ENCODE data around the gene GALNT5. TPM values are rescaled to one million over a fixed set of nuclear protein-coding genes. Genes with fewer than 3 reads are reported as not detected.

GALNT5 gene
- total RNA-seq, 4 donors from 2014 or later, result 0.26 to 0.98 (median 0.37) TPM

DNA sequence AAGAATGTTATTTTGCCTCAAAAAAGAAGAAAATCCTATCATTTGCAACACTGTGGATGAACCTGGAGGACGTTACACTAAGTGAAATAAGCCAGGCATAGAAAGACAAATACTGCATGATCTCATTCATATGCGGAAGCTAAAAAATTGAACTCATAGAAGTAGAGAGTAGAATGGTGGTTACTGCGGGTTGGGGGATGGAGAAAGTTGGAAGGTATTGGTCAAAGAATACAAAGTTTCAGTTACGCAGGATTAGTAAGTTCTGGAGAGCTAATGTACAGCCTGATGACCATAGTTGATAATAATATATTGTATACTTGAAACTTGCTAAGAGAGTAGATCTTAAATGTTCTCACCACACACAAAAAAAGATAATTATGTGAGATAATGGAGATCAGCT lies 5.0 kb upstream of the GALNT5 start:
- no peak overlapping the region for H3K4me3 ChIP-seq
- WGBS, result 88% methylated on average over 4 of the region's 4 CpGs
- peaks cover 5% of the 10 kb centered on the region for H3K4me1 ChIP-seq
- DNase-seq (ENCODE audit: low spot score in 2 of 2), result no peak
- no peaks in the 10 kb centered on the region for H3K27me3 ChIP-seq
- H3K27ac ChIP-seq, result no peak overlapping the region
- no peaks in the 10 kb centered on the region for H3K9me3 ChIP-seq
- no peaks in the 10 kb centered on the region for H3K36me3 ChIP-seq
- TF ChIP-seq POLR2A (IDR thresholded peaks at IDR 0.05) (no peak), CTCF (IDR thresholded peaks at IDR 0.05) (no peak), POLR2AphosphoS5 (IDR thresholded peaks at IDR 0.05) (no peak), EP300 (IDR thresholded peaks at IDR 0.05) (no peak)

DNA sequence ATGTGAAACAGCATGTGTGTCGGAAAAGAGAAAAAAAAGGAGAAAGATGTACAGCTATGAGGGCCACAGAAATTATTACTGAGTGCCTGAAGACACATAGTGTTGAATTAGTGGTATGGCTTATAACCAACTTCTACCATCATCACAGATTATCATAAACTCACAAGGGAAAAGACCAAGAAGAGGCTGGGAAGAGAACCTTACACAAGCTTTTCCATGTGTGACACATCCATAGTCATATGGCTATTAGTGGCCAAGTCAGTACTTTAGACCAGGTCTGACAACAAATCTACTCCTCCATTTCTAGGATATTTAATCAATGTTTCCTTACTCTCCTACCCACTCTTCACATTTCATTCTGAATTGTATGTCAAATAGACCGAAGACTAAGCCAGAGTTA lies 3.5 kb upstream of the GALNT5 start:
- no peaks in the 10 kb centered on the region for H3K36me3 ChIP-seq
- no peaks in the 10 kb centered on the region for H3K9me3 ChIP-seq
- no peak overlapping the region for H3K4me3 ChIP-seq
- no peak for TF ChIP-seq CTCF (IDR thresholded peaks at IDR 0.05)
- TF ChIP-seq POLR2A (IDR thresholded peaks at IDR 0.05), result no peak
- no peak for TF ChIP-seq EP300 (IDR thresholded peaks at IDR 0.05)
- no peak for TF ChIP-seq POLR2AphosphoS5 (IDR thresholded peaks at IDR 0.05)
- WGBS, result 86% methylated on average over 2 of the region's 2 CpGs
- H3K27ac ChIP-seq, result no peak overlapping the region
- H3K27me3 ChIP-seq, result no peaks in the 10 kb centered on the region
- no peak for DNase-seq (ENCODE audit: low spot score in 2 of 2)
- H3K4me1 ChIP-seq, result peaks cover 12% of the 10 kb centered on the region

GRCh38 chr2:157255746-157256145 lies 1.8 kb upstream of the GALNT5 start:
- Histone ChIP-seq H3K9me3 (no peaks in the 10 kb centered on the region), H3K4me3 (no peak overlapping the region), H3K36me3 (no peaks in the 10 kb centered on the region), H3K4me1 (peaks cover 13% of the 10 kb centered on the region), H3K27ac (no peak overlapping the region), H3K27me3 (no peaks in the 10 kb centered on the region)
- DNase-seq (ENCODE audit: low spot score in 2 of 2), result no peak
- TF ChIP-seq POLR2A (IDR thresholded peaks at IDR 0.05) (no peak), CTCF (IDR thresholded peaks at IDR 0.05) (no peak), EP300 (IDR thresholded peaks at IDR 0.05) (no peak), POLR2AphosphoS5 (IDR thresholded peaks at IDR 0.05) (no peak)

GRCh38 chr2:157256626-157257025 lies 879 bp upstream of the GALNT5 start:
- H3K27me3 ChIP-seq, result no peaks in the 10 kb centered on the region
- WGBS, result 88% methylated on average over 3 of the region's 3 CpGs
- H3K4me3 ChIP-seq, result no peak overlapping the region
- H3K36me3 ChIP-seq, result no peaks in the 10 kb centered on the region
- H3K4me1 ChIP-seq, result peaks cover 19% of the 10 kb centered on the region
- TF ChIP-seq POLR2AphosphoS5 (IDR thresholded peaks at IDR 0.05) (no peak), EP300 (IDR thresholded peaks at IDR 0.05) (no peak), POLR2A (IDR thresholded peaks at IDR 0.05) (no peak), CTCF (IDR thresholded peaks at IDR 0.05) (no peak)
- DNase-seq (ENCODE audit: low spot score in 2 of 2), result no peak
- H3K27ac ChIP-seq, result no peak overlapping the region
- no peaks in the 10 kb centered on the region for H3K9me3 ChIP-seq

- no peaks in the 10 kb centered on the region for H3K9me3 ChIP-seq
- no peaks in the 10 kb centered on the region for H3K36me3 ChIP-seq
- DNase-seq (ENCODE audit: low spot score in 2 of 2), result no peak
- peak overlapping the region; percentile 39 for H3K4me3 ChIP-seq
- WGBS, result 70% methylated on average over 8 of the region's 8 CpGs
- no peak for TF ChIP-seq EP300 (IDR thresholded peaks at IDR 0.05)
- TF ChIP-seq POLR2AphosphoS5 (IDR thresholded peaks at IDR 0.05), result no peak
- no peak for TF ChIP-seq CTCF (IDR thresholded peaks at IDR 0.05)
- TF ChIP-seq POLR2A (IDR thresholded peaks at IDR 0.05), result no peak
- peaks cover 19% of the 10 kb centered on the region for H3K4me1 ChIP-seq
- no peak overlapping the region for H3K27ac ChIP-seq
- H3K27me3 ChIP-seq, result no peaks in the 10 kb centered on the region
These were observed 1.2 kb downstream of the GALNT5 start for GRCh38 chr2:157258520-157259326.

Data from suprapubic skin (tissue), 4 donors.